H1 (cell line): ENCODE results near the gene GULP1. TPM values are rescaled to one million over a fixed set of nuclear protein-coding genes. Genes with fewer than 3 reads are reported as not detected.

Source experiments
- CTCF ChIA-PET: fragments of 300-600 bp; sonication (Branson Sonifier 250); formaldehyde crosslinking; loops from one replicate; lab custom pipeline; 2021; ENCODE audit not compliant: partially characterized antibody; lab: Charles Lee
- POLR2A ChIA-PET: fragments of 300-600 bp; sonication (Branson Sonifier 250); formaldehyde crosslinking; loops from one replicate; lab custom pipeline; 2021; ENCODE audit warnings: inconsistent platforms; ENCODE audit not compliant: partially characterized antibody; lab: Charles Lee
- DNase-seq, 2 experiments: peaks; one replicate each; pipeline versions ENCODE4 v3.0.0 to v3.0.0-alpha.2; 2010 to 2022; ENCODE audit warnings: low spot score in 2 of 2, low read depth in 1 of 2, mixed read lengths in 1 of 2
- FAIRE-seq: peaks from 2 replicates; lab custom pipeline; 2011; peaks lifted over from hg19 to GRCh38; lab: Jason Lieb, UNC
- H2AFZ ChIP-seq: 2 replicates; pipeline ENCODE4 v1.8.1; 2012; ENCODE audit warnings: low read length, inconsistent platforms
- H2AK5ac ChIP-seq: 2 replicates; pipeline ENCODE4 v1.6.1; 2013; ENCODE audit warnings: low read depth, low read length
- H2BK120ac ChIP-seq: replicated peaks from 2 replicates; pipeline ENCODE3; 2013; ENCODE audit warnings: low read depth, low read length, inconsistent platforms
- H2BK12ac ChIP-seq: 2 replicates; pipeline ENCODE4 v1.6.1; 2013; ENCODE audit warnings: low read depth, low read length
- H2BK15ac ChIP-seq: 2 replicates; pipeline ENCODE4 v1.6.1; 2013; ENCODE audit warnings: low read length
- H2BK20ac ChIP-seq: 2 replicates; pipeline ENCODE4 v1.6.1; 2013; ENCODE audit warnings: low read length
- H2BK5ac ChIP-seq: 2 replicates; pipeline ENCODE4 v1.6.1; 2013; ENCODE audit warnings: low read depth, low read length
- H3K14ac ChIP-seq: 2 replicates; pipeline ENCODE4 v1.6.1; 2013; ENCODE audit warnings: inconsistent platforms; ENCODE audit not compliant: insufficient read length
- H3K18ac ChIP-seq: 2 replicates; pipeline ENCODE4 v1.6.1; 2013; ENCODE audit warnings: low read length; ENCODE audit errors: extremely low read depth
- H3K23ac ChIP-seq: 2 replicates; pipeline ENCODE4 v1.6.1; 2013; ENCODE audit warnings: inconsistent platforms; ENCODE audit not compliant: insufficient read length
- H3K23me2 ChIP-seq: 2 replicates; pipeline ENCODE4 v1.6.1; 2013; ENCODE audit warnings: low read depth, low read length
- H3K27ac ChIP-seq: 2 replicates; pipeline ENCODE4 v1.6.1; 2011; ENCODE audit warnings: low read depth, low read length, inconsistent platforms
- H3K27me3 ChIP-seq, 4 experiments: replicated peaks in 1 of 4; 1 replicate in 1 of 4; 2 replicates in 3 of 4; pipeline versions ENCODE4 v1.6.1 to v1.8.1; 2011 to 2013; ENCODE audit warnings: low read length in 3 of 4, mild to moderate bottlenecking in 3 of 4, inconsistent platforms in 2 of 4, mixed read lengths in 2 of 4, moderate library complexity in 1 of 4; ENCODE audit not compliant: control insufficient read depth in 3 of 4, insufficient read depth in 3 of 4; ENCODE audit errors: extremely low read depth in 1 of 4
- H3K36me3 ChIP-seq, 4 experiments: 2 replicates each; pipeline versions ENCODE4 v1.6.1 to v1.8.1; 2011 to 2013; ENCODE audit warnings: mild to moderate bottlenecking in 4 of 4, low read length in 3 of 4, moderate library complexity in 2 of 4, control low read depth in 1 of 4, inconsistent platforms in 1 of 4; ENCODE audit not compliant: insufficient read depth in 4 of 4, control insufficient read depth in 2 of 4
- H3K4ac ChIP-seq: replicated peaks from 2 replicates; pipeline ENCODE3; 2013; ENCODE audit warnings: low read length, low read depth, mixed read lengths, inconsistent platforms; ENCODE audit not compliant: insufficient read length
- H3K4me1 ChIP-seq, 4 experiments: replicated peaks in 1 of 4; 1 replicate in 1 of 4; 2 replicates in 3 of 4; pipeline versions ENCODE4 v1.6.1 to v1.8.1; 2011 to 2013; ENCODE audit warnings: low read length in 3 of 4, inconsistent platforms in 2 of 4, mixed read lengths in 1 of 4; ENCODE audit not compliant: insufficient read depth in 4 of 4, control insufficient read depth in 3 of 4
- H3K4me2 ChIP-seq, 2 experiments: 2 replicates each; pipeline versions ENCODE4 v1.6.1 to v1.8.1; 2011 to 2013; ENCODE audit warnings: low read depth in 2 of 2, low read length in 2 of 2, control low read depth in 1 of 2, inconsistent platforms in 1 of 2, mild to moderate bottlenecking in 1 of 2; ENCODE audit not compliant: insufficient read depth in 1 of 2
- H3K4me3 ChIP-seq, 4 experiments: fragments of 200-600, 300-600 bp in 1 of 4; sonication (generic), shearing (Covaris generic), sonication (Bioruptor Twin) in 1 of 4; 2 replicates each; pipeline versions ENCODE4 v1.5.1 to v1.8.1; 2011 to 2016; ENCODE audit warnings: low read length in 4 of 4, low read depth in 3 of 4, control low read depth in 2 of 4, inconsistent platforms in 2 of 4, mild to moderate bottlenecking in 2 of 4, mixed read lengths in 1 of 4, moderate library complexity in 1 of 4; ENCODE audit not compliant: insufficient read depth in 2 of 4; ENCODE audit errors: extremely low read depth in 1 of 4
- H3K56ac ChIP-seq: replicated peaks from 2 replicates; pipeline ENCODE3; 2013; ENCODE audit warnings: low read depth, mild to moderate bottlenecking, mixed read lengths, low read length, inconsistent platforms; ENCODE audit not compliant: insufficient read length
- H3K79me1 ChIP-seq: 2 replicates; pipeline ENCODE4 v1.6.1; 2013; ENCODE audit warnings: low read depth, low read length, control low read depth
- H3K79me2 ChIP-seq, 2 experiments: 2 replicates each; pipeline versions ENCODE4 v1.6.1 to v1.8.1; 2012 to 2013; ENCODE audit warnings: low read length in 2 of 2, mild to moderate bottlenecking in 2 of 2, inconsistent platforms in 1 of 2; ENCODE audit not compliant: insufficient read depth in 2 of 2, control insufficient read depth in 1 of 2
- H3K9ac ChIP-seq, 4 experiments: replicated peaks in 1 of 4; 1 replicate in 1 of 4; 2 replicates in 3 of 4; pipeline versions ENCODE4 v1.6.1 to v1.8.1; 2011 to 2013; ENCODE audit warnings: low read depth in 3 of 4, low read length in 3 of 4, control low read depth in 2 of 4, mild to moderate bottlenecking in 2 of 4, moderate library complexity in 2 of 4, inconsistent platforms in 1 of 4; ENCODE audit errors: extremely low read depth in 1 of 4
- H3K9me3 ChIP-seq, 2 experiments: 2 replicates each; pipeline versions ENCODE4 v1.6.1 to v1.8.1; 2012 to 2013; ENCODE audit warnings: mild to moderate bottlenecking in 2 of 2, moderate library complexity in 2 of 2, control low read depth in 1 of 2, inconsistent platforms in 1 of 2, low read depth in 1 of 2, low read length in 1 of 2, mixed read lengths in 1 of 2; ENCODE audit not compliant: insufficient read depth in 2 of 2
- H4K20me1 ChIP-seq, 2 experiments: replicated peaks in 1 of 2; 2 replicates each; pipeline versions ENCODE3 to v1.8.1; 2011 to 2013; ENCODE audit warnings: inconsistent platforms in 2 of 2, low read length in 2 of 2, mild to moderate bottlenecking in 1 of 2; ENCODE audit not compliant: insufficient read depth in 2 of 2, control insufficient read depth in 1 of 2
- H4K5ac ChIP-seq: 2 replicates; pipeline ENCODE4 v1.6.1; 2013; ENCODE audit warnings: low read length, low read depth, mixed read lengths, inconsistent platforms; ENCODE audit not compliant: insufficient read length
- H4K8ac ChIP-seq: 2 replicates; pipeline ENCODE4 v1.8.0; 2013; ENCODE audit warnings: mild to moderate bottlenecking, moderate library complexity, low read length, inconsistent platforms; ENCODE audit not compliant: insufficient read depth; ENCODE audit errors: extremely low read depth
- H4K91ac ChIP-seq: replicated peaks from 2 replicates; pipeline ENCODE3; 2013; ENCODE audit warnings: low read length, mixed read lengths, inconsistent platforms; ENCODE audit not compliant: insufficient read length
- ASH2L ChIP-seq: fragments of 200-600, 300-600 bp; sonication (generic); IDR thresholded peaks from one replicate; pipeline ENCODE4 v1.7.1; 2017; ENCODE audit warnings: low read length
- SAP30 ChIP-seq: fragments of 300-600 bp; sonication (generic); IDR thresholded peaks from 2 replicates; pipeline ENCODE4 v1.7.1; 2012; ENCODE audit warnings: low read length, moderate library complexity, mild to moderate bottlenecking, inconsistent platforms; ENCODE audit not compliant: insufficient read depth, insufficient replicate concordance
- WGBS, 2 experiments: shearing (Covaris generic) in 1 of 2; methylation state at CpG; one replicate each; pipeline versions ENCODE4 v1.1.6 to v1.1.7; 2013 to 2015; ENCODE audit warnings: low lambda C conversion rate in 2 of 2, mixed read lengths in 2 of 2, inconsistent platforms in 1 of 2, low coverage in 1 of 2, missing lambda C conversion rate in 1 of 2; ENCODE audit not compliant: insufficient replicate concordance in 2 of 2, insufficient coverage in 1 of 2, insufficient read length in 1 of 2; ENCODE audit errors: extremely low coverage in 1 of 2, missing lambda C conversion rate in 1 of 2; 5-methylcytosine and 5-hydroxymethylcytosine counted together
- polyA plus RNA-seq, 7 experiments: library from polyadenylated mRNA; depleted of rRNA in 3 of 7; stranded (reverse) in 5 of 7; unstranded in 2 of 7; fragments of >200 nt in 5 of 7; fragments of 200-250 nt in 2 of 7; gene quantifications; 1 replicate in 5 of 7; 2 replicates in 1 of 7; 4 replicates in 1 of 7; pipeline versions ENCODE4 v1.2.1 to v1.2.3, GENCODE V29; 2011 to 2013; ENCODE audit warnings: missing spikeins in 2 of 7, mixed read lengths in 2 of 7
- total RNA-seq: library from RNA; stranded (reverse); fragmentation: NEBNext Ultra II Directional; extraction: Animal tissue kit (Norgen Biotek cat#: 25700); gene quantifications from 2 replicates; pipeline ENCODE4 v1.2.1, GENCODE V29; 2021

Gene GULP1
- total and polyA plus RNA-seq, 2 of the 8 experiments (the other 6 are each of a cell fraction or from before 2014, with no cell fraction given) = 69.7 to 139 TPM

DNA sequence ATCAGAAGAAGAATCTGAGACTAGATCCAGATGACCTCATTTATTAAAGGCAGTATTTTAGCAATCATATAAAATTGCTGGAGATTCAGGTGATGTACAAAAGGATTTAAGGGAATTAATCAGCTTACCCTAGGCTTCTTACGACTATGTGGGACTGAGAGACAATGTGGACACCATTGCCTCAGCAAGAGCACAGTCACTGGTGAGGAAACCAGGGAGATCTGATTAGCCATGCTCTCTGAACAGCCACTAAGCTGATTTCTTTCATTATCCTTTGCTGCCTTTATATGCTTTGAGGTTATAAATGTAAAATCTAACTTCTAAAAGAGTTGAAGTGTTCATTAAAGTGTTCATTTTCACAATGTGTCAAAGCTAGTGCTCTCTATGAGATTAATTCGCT lies 22.7 kb upstream of the GULP1 start:
- no peak overlapping the region for H3K14ac ChIP-seq
- WGBS, 2 experiments = 87% methylated on average over 2 of the region's 2 CpGs; no CpG with 5 or more reads in 1 of the 2 experiments
- peaks cover 0 to 3% (median 0%) of the 10 kb centered on the region in 4 experiments; a peak in 2 of 8 replicates for H3K36me3 ChIP-seq
- ChIA-PET CTCF (no interaction called here), POLR2A (interaction anchor here (1.0 kb wide), 1 partner anchor 24 kb away, joined by 3 read pairs; no protein-coding TSS in a partner anchor)
- no peak overlapping the region for H3K56ac ChIP-seq
- H2AK5ac ChIP-seq = no peak overlapping the region
- H4K8ac ChIP-seq = no peak overlapping the region
- H2BK12ac ChIP-seq = no peak overlapping the region
- no peak overlapping the region for H3K4me3 ChIP-seq
- H3K27ac ChIP-seq = no peak overlapping the region
- no peaks in the 10 kb centered on the region for H3K27me3 ChIP-seq
- no peak overlapping the region for H3K18ac ChIP-seq
- no peaks in the 10 kb centered on the region for H4K20me1 ChIP-seq
- H3K79me2 ChIP-seq = no peaks in the 10 kb centered on the region
- FAIRE-seq = no peak
- TF ChIP-seq SAP30 (no peak), ASH2L (no peak)
- 0 out of 4 replicates have a peak, but pooled peaks cover 0 to 4% of the 10 kb centered on the region in 2 experiments for H3K9me3 ChIP-seq
- no peak overlapping the region for H3K9ac ChIP-seq
- H2BK5ac ChIP-seq = no peak overlapping the region
- no peak overlapping the region for H3K4ac ChIP-seq
- H3K4me2 ChIP-seq = no peak overlapping the region
- no peaks in the 10 kb centered on the region for H3K79me1 ChIP-seq
- H3K23me2 ChIP-seq = no peaks in the 10 kb centered on the region
- no peak overlapping the region for H2AFZ ChIP-seq
- no peak overlapping the region for H4K91ac ChIP-seq
- H3K4me1 ChIP-seq = peaks cover 0 to under 1% (median under 1%) of the 10 kb centered on the region in 4 experiments; a peak in 2 of 7 replicates
- no peak overlapping the region for H4K5ac ChIP-seq
- H2BK20ac ChIP-seq = no peak overlapping the region
- no peak overlapping the region for H2BK120ac ChIP-seq
- H2BK15ac ChIP-seq = no peak overlapping the region
- H3K23ac ChIP-seq = no peak overlapping the region
- no peak for DNase-seq
